ENCODE results near the gene IFI27.

GRCh38 chr14:94097091-94097490 lies 13.4 kb upstream of the IFI27 start:
- TF ChIP-seq CTCF (IDR thresholded peaks at IDR 0.05) (no peak), POLR2A (IDR thresholded peaks at IDR 0.05) (no peak), EP300 (IDR thresholded peaks at IDR 0.05) (no peak)

Data from ovary (tissue), 3 donors.